ENCODE results near the gene RCC2. TPM values are rescaled to one million over a fixed set of nuclear protein-coding genes. Genes with fewer than 3 reads are reported as not detected.
"Not testable (repeated sequence)": the region's sequence is repeated elsewhere in the genome, so short reads cannot be mapped to it uniquely, and the experiment has no call there.

RCC2 gene
- 73.5 TPM for total RNA-seq

GRCh38 chr1:17439250-17440073 is at the start of gene RCC2:
TSS of gene RCC2 (minus strand) at chr1:17439677. CDS start at chr1:17438514, 1,163 bp downstream.
- ATAC-seq, result peak; percentile 64

- ATAC-seq, result no peak
These were observed 46.8 kb upstream of the RCC2 start for GRCh38 chr1:17486242-17486641.

GRCh38 chr1:17485281-17485680 is 45.8 kb upstream of the RCC2 start:
- no peak for ATAC-seq

GRCh38 chr1:17481981-17482380 is 42.5 kb upstream of the RCC2 start:
- not testable (repeated sequence) for ATAC-seq

- no peak for ATAC-seq
These were observed 41.4 kb upstream of the RCC2 start for GRCh38 chr1:17480846-17481245.

- ATAC-seq, result peak; percentile 92
These were observed 36.3 kb upstream of the RCC2 start for GRCh38 chr1:17475752-17476151.

GRCh38 chr1:17474836-17475555 is 35.5 kb upstream of the RCC2 start:
- ATAC-seq, result peak; percentile 42

GRCh38 chr1:17472814-17473213 is 33.3 kb upstream of the RCC2 start:
- no peak for ATAC-seq

- ATAC-seq, result no peak
These were observed 31.9 kb upstream of the RCC2 start for GRCh38 chr1:17471393-17471792.

GRCh38 chr1:17470021-17470799 is 30.7 kb upstream of the RCC2 start:
- no peak for ATAC-seq

GRCh38 chr1:17468357-17469265 is 29.1 kb upstream of the RCC2 start:
- ATAC-seq, result not testable (repeated sequence)

GRCh38 chr1:17466359-17466758 is 26.9 kb upstream of the RCC2 start:
- ATAC-seq, result no peak

- ATAC-seq, result peak; percentile 59
These were observed 25.8 kb upstream of the RCC2 start for GRCh38 chr1:17465228-17465627.

- no peak for ATAC-seq
These were observed 24.5 kb upstream of the RCC2 start for GRCh38 chr1:17463991-17464390.

- ATAC-seq, result no peak
These were observed 23.2 kb upstream of the RCC2 start for GRCh38 chr1:17462669-17463068.

- peak; percentile 94 for ATAC-seq
These were observed 20.7 kb upstream of the RCC2 start for GRCh38 chr1:17460219-17460618.

- no peak for ATAC-seq
These were observed 19.3 kb upstream of the RCC2 start for GRCh38 chr1:17458794-17459193.

GRCh38 chr1:17452686-17453085 is 13.2 kb upstream of the RCC2 start:
- ATAC-seq, result no peak

GRCh38 chr1:17452203-17452602 is 12.7 kb upstream of the RCC2 start:
- ATAC-seq, result not testable (repeated sequence)

GRCh38 chr1:17451731-17452130 is 12.3 kb upstream of the RCC2 start:
- ATAC-seq, result no peak

- no peak for ATAC-seq
These were observed 8.1 kb upstream of the RCC2 start for GRCh38 chr1:17447501-17447992.

- ATAC-seq, result no peak
These were observed 3.4 kb upstream of the RCC2 start for GRCh38 chr1:17442841-17443240.
